Hepatocyte (in vitro differentiated cells): ENCODE results near the gene GPER1. TPM values are rescaled to one million over a fixed set of nuclear protein-coding genes. Genes with fewer than 3 reads are reported as not detected.

Source experiments
- DNase-seq: peaks from one replicate; pipeline ENCODE4 v3.0.0-alpha.2; 2016; ENCODE audit warnings: low spot score
- H2AFZ ChIP-seq: fragments of 200-600 bp; sonication (generic); 2 replicates; pipeline ENCODE4 v1.6.0; 2016; ENCODE audit warnings: antibody characterized with exemption, mild to moderate bottlenecking
- H3K27ac ChIP-seq: fragments of 200-600 bp; sonication (generic); 2 replicates; pipeline ENCODE4 v1.5.1; 2016; ENCODE audit warnings: mild to moderate bottlenecking
- H3K27me3 ChIP-seq: fragments of 200-600 bp; sonication (generic); 2 replicates; pipeline ENCODE4 v1.6.1; 2016
- H3K36me3 ChIP-seq: fragments of 200-600 bp; sonication (generic); replicated peaks from 2 replicates; pipeline ENCODE4 v1.5.1; 2016; ENCODE audit warnings: low read depth; ENCODE audit not compliant: insufficient read depth
- H3K4me1 ChIP-seq: fragments of 200-600 bp; sonication (generic); 2 replicates; pipeline ENCODE4 v1.5.1; 2016; ENCODE audit warnings: mild to moderate bottlenecking, moderate library complexity; ENCODE audit not compliant: insufficient read depth
- H3K4me2 ChIP-seq: fragments of 200-600 bp; sonication (generic); 2 replicates; pipeline ENCODE4 v1.6.0; 2016
- H3K4me3 ChIP-seq: fragments of 200-600 bp; sonication (generic); 2 replicates; pipeline ENCODE4 v1.5.1; 2016; ENCODE audit warnings: mild to moderate bottlenecking
- H3K79me2 ChIP-seq: fragments of 200-600 bp; sonication (generic); 2 replicates; pipeline ENCODE4 v1.6.0; 2017; ENCODE audit warnings: mild to moderate bottlenecking
- H3K9me2 ChIP-seq: fragments of 200-600 bp; sonication (generic); replicated peaks from 2 replicates; pipeline ENCODE4 v1.6.0; 2017; ENCODE audit warnings: mild to moderate bottlenecking; ENCODE audit not compliant: insufficient read depth
- H3K9me3 ChIP-seq: fragments of 200-600 bp; sonication (generic); 2 replicates; pipeline ENCODE4 v1.5.1; 2016; ENCODE audit warnings: low read depth, mild to moderate bottlenecking
- H4K20me1 ChIP-seq: fragments of 200-600 bp; sonication (generic); 2 replicates; pipeline ENCODE4 v1.6.0; 2016; ENCODE audit warnings: mild to moderate bottlenecking; ENCODE audit not compliant: insufficient read depth, poor library complexity, severe bottlenecking
- EZH2 ChIP-seq: fragments of 200-600 bp; sonication (generic); IDR thresholded peaks from 2 replicates; pipeline ENCODE4 v1.6.1; 2016; ENCODE audit warnings: antibody characterized with exemption, mild to moderate bottlenecking, borderline replicate concordance
- EZH2phosphoT487 ChIP-seq: fragments of 200-600 bp; sonication (generic); IDR thresholded peaks from one replicate; pipeline ENCODE4 v1.6.1; 2018; ENCODE audit warnings: antibody characterized with exemption, mild to moderate bottlenecking, low read depth, moderate library complexity; ENCODE audit not compliant: unreplicated experiment, severe bottlenecking
- WGBS: methylation state at CpG from one replicate; pipeline ENCODE4 v1.1.6; 2016; ENCODE audit warnings: low lambda C conversion rate; ENCODE audit errors: missing lambda C conversion rate; 5-methylcytosine and 5-hydroxymethylcytosine counted together
- polyA plus RNA-seq: library from polyadenylated mRNA; unstranded; fragments of >200 nt; fragmentation: Nextera tagmentation; extraction: Ambion mirVana; gene quantifications from 2 replicates; pipeline ENCODE4 v1.2.1, GENCODE V29; 2016
- total RNA-seq: library from RNA; depleted of rRNA; stranded (reverse); fragments of >200 nt; gene quantifications from 2 replicates; pipeline ENCODE4 v1.2.3, GENCODE V29; 2014
- TF ChIP-seq, protein P1 (sequence below): fragments of 200-600 bp; sonication (generic); IDR thresholded peaks from 2 replicates; pipeline ENCODE4 v1.5.1; 2016; ENCODE audit warnings: antibody characterized with exemption, mild to moderate bottlenecking; ENCODE audit not compliant: poor library complexity

Gene GPER1
- total and polyA plus RNA-seq, 2 experiments from 2014 or later = 4.5 to 11.1 TPM

DNA sequence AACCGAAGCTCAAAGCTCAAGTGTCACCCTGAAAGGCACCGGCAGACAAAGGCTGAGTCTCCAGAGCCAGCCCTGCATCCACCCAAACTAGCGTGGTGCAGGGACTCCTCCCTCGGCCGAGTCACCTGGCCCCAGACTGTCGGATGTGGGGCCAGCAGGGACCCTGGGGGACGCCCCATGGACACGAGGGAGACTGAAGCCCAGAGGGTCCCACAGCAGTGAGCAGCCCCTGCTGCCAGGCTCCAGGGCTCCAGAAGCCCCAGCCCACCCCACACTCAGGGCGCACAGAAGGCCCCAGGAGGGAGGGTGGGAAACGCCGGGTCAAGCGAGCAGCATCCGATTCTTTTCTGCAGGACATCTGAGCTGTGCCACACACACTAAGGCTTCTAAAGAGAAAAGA is 23.3 kb upstream of the GPER1 start:
- no peak for TF ChIP-seq EZH2
- no peak for TF ChIP-seq EZH2phosphoT487
- TF ChIP-seq, protein P1, sequence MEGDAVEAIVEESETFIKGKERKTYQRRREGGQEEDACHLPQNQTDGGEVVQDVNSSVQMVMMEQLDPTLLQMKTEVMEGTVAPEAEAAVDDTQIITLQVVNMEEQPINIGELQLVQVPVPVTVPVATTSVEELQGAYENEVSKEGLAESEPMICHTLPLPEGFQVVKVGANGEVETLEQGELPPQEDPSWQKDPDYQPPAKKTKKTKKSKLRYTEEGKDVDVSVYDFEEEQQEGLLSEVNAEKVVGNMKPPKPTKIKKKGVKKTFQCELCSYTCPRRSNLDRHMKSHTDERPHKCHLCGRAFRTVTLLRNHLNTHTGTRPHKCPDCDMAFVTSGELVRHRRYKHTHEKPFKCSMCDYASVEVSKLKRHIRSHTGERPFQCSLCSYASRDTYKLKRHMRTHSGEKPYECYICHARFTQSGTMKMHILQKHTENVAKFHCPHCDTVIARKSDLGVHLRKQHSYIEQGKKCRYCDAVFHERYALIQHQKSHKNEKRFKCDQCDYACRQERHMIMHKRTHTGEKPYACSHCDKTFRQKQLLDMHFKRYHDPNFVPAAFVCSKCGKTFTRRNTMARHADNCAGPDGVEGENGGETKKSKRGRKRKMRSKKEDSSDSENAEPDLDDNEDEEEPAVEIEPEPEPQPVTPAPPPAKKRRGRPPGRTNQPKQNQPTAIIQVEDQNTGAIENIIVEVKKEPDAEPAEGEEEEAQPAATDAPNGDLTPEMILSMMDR = no peak
- peaks cover 20% of the 10 kb centered on the region for H3K4me1 ChIP-seq
- no peaks in the 10 kb centered on the region for H3K79me2 ChIP-seq
- H2AFZ ChIP-seq = no peak overlapping the region
- no peaks in the 10 kb centered on the region for H4K20me1 ChIP-seq
- WGBS = 83% methylated on average over 12 of the region's 13 CpGs
- no peak overlapping the region for H3K27ac ChIP-seq
- no peak overlapping the region for H3K4me2 ChIP-seq
- no peak for DNase-seq
- H3K4me3 ChIP-seq = no peak overlapping the region
- no peaks in the 10 kb centered on the region for H3K9me2 ChIP-seq
- H3K9me3 ChIP-seq = no peaks in the 10 kb centered on the region
- no peaks in the 10 kb centered on the region for H3K36me3 ChIP-seq
- no peaks in the 10 kb centered on the region for H3K27me3 ChIP-seq

DNA sequence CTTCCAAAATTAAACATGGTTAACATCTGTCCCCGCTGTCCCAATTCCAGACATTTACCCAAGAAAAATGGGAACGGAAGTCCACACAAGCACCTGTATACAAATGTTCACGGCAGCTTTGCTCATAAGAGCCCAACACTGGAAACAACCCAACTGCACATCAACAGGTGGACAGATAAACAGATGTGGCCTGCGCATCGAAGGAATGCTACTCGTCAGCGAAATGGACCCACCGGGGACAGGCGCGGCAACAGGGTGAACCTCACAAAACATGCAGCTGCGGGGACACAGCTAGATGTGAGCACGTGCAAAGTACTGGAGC is 22.7 kb upstream of the GPER1 start:
- H4K20me1 ChIP-seq = no peaks in the 10 kb centered on the region
- H2AFZ ChIP-seq = no peak overlapping the region
- H3K27me3 ChIP-seq = no peaks in the 10 kb centered on the region
- WGBS = 86% methylated on average over 12 of the region's 12 CpGs
- H3K4me1 ChIP-seq = peaks cover 17% of the 10 kb centered on the region
- H3K36me3 ChIP-seq = no peaks in the 10 kb centered on the region
- peak overlapping the region; percentile 72 for H3K4me2 ChIP-seq
- DNase-seq = no peak
- no peaks in the 10 kb centered on the region for H3K9me2 ChIP-seq
- H3K79me2 ChIP-seq = no peaks in the 10 kb centered on the region
- H3K27ac ChIP-seq = no peak overlapping the region
- H3K9me3 ChIP-seq = no peaks in the 10 kb centered on the region
- no peak overlapping the region for H3K4me3 ChIP-seq
- no peak for TF ChIP-seq EZH2phosphoT487
- TF ChIP-seq, protein P1 = no peak
- no peak for TF ChIP-seq EZH2

DNA sequence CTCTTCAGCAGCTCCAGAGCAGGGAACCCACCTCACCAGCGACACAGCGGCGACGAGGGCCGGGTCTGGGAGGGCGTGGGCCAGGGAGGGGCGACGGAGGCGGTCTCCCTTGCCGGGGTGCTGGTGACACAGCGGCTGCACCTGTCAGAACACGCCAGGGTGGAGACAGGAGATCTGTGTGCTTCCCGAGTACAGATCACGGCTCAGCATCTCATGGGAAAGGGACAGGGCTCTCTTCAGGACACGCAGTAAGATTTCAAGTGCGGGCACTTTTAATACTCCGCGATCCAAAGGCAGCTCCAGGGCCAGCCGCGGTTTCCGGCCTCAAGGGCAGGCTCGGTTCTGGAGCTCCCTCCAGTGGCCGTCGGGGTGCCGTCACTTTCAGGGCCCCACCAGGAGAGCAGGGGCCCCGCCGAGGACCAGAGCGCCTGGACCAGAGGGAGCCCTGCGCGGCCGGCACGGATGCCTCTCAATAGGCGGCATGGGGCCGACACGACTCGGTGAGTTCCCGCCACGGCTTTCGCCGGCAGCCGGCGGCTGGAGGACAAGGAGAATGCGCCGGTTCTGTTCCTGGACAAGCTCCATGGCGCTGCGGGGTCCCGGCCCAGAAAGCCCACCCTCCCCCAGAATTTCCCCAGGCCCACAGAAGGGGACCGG is 22.2 kb upstream of the GPER1 start:
- Histone ChIP-seq H2AFZ (no peak overlapping the region), H3K79me2 (no peaks in the 10 kb centered on the region), H3K9me3 (no peaks in the 10 kb centered on the region), H3K4me1 (peaks cover 12% of the 10 kb centered on the region), H3K27ac (no peak overlapping the region), H3K4me2 (peak overlapping the region; percentile 72), H3K9me2 (no peaks in the 10 kb centered on the region), H3K27me3 (no peaks in the 10 kb centered on the region), H4K20me1 (no peaks in the 10 kb centered on the region), H3K36me3 (no peaks in the 10 kb centered on the region), H3K4me3 (no peak overlapping the region)
- TF ChIP-seq, protein P1 = peak; percentile 93
- TF ChIP-seq EZH2 = no peak
- 20% methylated on average over 28 of the region's 48 CpGs for WGBS
- DNase-seq = peak; percentile 89

DNA sequence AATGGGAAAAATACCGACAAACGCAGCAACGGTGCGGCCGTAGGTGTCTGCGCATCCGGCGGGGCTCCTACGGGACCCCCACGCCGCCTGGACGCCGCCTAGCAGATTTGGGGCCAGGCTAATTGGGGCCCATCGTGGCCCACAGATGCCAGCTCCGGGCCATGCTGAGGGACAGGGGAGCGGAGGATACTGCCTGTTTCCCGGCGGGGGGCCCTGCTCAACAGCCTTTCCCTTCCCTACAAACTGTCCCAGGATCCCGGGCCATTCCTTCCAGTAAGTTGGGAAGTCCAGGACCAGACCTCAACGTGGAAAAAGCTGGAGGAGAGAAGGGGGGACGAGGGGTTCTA is 21.7 kb upstream of the GPER1 start:
- H2AFZ ChIP-seq = no peak overlapping the region
- WGBS = 90% methylated on average over 8 of the region's 21 CpGs
- TF ChIP-seq, protein P1 = no peak
- TF ChIP-seq EZH2 = no peak
- no peak for TF ChIP-seq EZH2phosphoT487
- peak overlapping the region; percentile 72 for H3K4me2 ChIP-seq
- H3K36me3 ChIP-seq = no peaks in the 10 kb centered on the region
- H3K4me1 ChIP-seq = peaks cover 10% of the 10 kb centered on the region
- H3K79me2 ChIP-seq = no peaks in the 10 kb centered on the region
- H3K27ac ChIP-seq = no peak overlapping the region
- H4K20me1 ChIP-seq = no peaks in the 10 kb centered on the region
- H3K9me3 ChIP-seq = no peaks in the 10 kb centered on the region
- no peaks in the 10 kb centered on the region for H3K9me2 ChIP-seq
- DNase-seq = no peak
- H3K4me3 ChIP-seq = no peak overlapping the region
- H3K27me3 ChIP-seq = no peaks in the 10 kb centered on the region
